ENCODE data around the gene PEDS1.
"Not testable (repeated sequence)": the region's sequence is repeated elsewhere in the genome, so short reads cannot be mapped to it uniquely, and the experiment has no call there.

PEDS1 gene

DNA sequence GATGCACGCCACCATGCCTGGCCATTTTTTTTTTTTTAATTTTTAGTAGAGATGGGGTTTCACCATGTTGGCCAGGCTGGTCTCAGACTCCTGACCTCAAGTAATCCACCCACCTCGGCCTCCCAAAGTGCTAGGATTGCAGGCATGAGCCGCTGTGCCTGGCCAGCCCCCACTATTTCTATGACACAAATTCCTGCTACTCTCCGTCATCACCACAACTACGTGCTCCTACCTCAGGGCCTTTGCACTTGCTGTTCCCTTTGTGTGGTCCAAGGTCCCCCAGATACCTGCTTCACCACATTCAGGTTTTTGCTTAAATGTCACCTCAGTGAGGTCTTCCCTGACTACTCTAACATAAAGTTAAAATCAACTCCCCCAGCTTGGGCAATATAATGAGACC lies 31.9 kb upstream of the PEDS1 start:
- H3K4me3 ChIP-seq (ENCODE audit: low read length), result no peak overlapping the region
- no peak for DNase-seq (ENCODE audit: low read depth)
- TF ChIP-seq, protein P1, sequence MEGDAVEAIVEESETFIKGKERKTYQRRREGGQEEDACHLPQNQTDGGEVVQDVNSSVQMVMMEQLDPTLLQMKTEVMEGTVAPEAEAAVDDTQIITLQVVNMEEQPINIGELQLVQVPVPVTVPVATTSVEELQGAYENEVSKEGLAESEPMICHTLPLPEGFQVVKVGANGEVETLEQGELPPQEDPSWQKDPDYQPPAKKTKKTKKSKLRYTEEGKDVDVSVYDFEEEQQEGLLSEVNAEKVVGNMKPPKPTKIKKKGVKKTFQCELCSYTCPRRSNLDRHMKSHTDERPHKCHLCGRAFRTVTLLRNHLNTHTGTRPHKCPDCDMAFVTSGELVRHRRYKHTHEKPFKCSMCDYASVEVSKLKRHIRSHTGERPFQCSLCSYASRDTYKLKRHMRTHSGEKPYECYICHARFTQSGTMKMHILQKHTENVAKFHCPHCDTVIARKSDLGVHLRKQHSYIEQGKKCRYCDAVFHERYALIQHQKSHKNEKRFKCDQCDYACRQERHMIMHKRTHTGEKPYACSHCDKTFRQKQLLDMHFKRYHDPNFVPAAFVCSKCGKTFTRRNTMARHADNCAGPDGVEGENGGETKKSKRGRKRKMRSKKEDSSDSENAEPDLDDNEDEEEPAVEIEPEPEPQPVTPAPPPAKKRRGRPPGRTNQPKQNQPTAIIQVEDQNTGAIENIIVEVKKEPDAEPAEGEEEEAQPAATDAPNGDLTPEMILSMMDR (conservative IDR thresholded peaks at IDR 0.05; ENCODE audit: low read length), result no peak

DNA sequence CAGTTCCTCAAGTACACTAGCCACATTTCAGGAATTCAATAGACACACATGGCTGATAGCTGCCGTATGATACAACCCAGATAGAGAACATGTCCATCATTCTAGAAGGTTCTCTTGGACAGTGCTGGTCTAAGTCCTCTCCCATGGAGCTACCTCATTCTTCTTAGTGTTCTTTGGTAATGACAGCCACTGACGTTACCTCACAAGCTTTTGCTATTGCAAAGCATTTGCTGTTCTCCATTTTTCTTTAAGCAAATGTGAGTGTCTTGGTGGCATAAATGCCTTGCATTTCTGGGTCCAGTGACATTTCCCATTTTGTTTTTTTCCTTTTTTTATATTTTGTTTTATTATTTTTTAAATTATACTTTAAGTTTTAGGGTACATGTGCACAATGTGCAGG lies 28.8 kb upstream of the PEDS1 start:
- no peak overlapping the region for H3K4me3 ChIP-seq (ENCODE audit: low read length)
- TF ChIP-seq, protein P1 (conservative IDR thresholded peaks at IDR 0.05; ENCODE audit: low read length), result no peak
- no peak for DNase-seq (ENCODE audit: low read depth)

DNA sequence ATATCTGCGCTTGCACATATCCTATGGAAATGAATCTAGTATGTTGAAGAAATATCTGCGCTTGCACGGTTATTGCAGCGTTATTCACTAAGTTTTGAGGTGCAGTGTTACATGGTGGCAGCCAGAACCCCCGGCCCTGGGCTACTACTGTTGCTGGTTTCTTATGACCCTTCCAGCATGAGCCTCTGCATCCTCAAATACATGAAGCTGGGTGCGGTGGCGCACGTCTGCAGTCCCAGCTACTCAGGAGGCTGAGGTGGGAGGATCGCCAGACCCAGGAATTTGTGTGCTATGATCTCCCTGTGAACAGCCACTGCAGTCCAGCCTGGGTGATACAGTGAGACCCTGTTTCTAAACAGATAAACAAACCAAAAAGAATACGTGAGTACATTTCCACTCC lies 27.8 kb upstream of the PEDS1 start:
- DNase-seq (ENCODE audit: low read depth), result no peak
- H3K4me3 ChIP-seq (ENCODE audit: low read length), result no peak overlapping the region
- TF ChIP-seq, protein P1 (conservative IDR thresholded peaks at IDR 0.05; ENCODE audit: low read length), result no peak

DNA sequence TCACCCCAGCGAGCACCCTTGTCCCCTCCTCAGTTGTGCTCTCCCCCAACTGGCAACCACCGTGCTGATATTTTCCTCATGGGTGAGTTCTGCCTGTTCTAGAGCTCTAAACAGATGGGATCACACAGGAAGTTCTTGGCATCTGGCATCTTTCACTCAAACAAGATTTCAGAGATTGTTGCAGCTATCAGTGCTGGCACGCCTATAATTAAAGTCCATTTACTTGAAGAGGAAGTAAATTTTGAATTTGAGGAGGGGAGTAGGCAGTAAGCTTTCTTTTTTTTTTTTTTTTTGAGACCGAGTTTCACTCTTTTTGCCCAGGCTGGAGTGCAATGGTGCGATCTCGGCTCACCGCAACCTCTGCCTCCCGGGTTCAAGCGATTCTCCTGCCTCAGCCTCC lies 25.1 kb upstream of the PEDS1 start:
- H3K4me3 ChIP-seq (ENCODE audit: low read length); DNase-seq (ENCODE audit: low read depth): not testable (repeated sequence)

DNA sequence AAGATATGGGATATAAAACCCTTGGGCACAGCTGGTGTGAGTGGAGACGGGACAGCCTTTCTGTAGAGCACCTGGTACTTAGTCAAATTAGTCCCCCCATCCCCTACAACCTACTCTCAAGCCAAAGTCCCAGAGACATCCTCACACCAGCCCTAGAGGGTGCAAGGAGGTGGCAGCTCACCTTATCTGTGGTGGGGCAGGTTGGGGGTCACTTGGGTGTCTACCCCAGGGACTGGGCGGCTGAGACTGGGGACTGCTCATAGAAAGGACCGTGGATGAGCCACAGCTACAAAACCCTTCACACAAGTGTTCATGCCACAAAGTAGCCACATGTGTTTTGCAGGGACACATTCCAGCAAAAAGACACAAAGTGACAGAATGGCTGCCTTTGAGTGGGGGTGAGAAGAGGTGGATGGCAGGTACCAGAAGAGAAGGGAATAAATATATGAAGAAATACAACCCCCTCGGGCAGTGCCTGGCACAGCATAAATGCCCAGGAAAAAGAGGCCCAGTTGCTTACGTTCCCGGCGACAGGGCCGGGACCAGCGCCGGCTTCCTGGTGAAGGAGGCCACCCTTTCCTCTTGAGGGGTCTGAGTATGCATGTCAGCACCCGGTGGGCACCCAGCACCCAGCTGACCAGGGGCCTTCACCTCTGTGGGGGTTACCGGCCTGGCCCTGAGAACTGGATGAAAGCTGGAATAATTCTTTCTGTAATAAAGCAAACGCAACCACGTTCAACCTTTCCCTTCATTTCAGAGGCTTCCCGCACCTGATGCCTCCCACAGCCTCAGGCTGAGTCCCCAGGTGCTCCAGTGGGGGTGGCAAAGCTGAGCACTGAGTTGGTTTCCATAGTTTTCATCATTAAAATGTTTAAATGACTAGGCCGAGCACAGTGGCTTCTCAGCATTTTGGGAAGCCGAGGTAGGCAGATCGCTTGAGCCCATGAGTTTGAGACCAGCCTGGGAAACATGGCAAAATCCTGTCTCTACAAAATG lies 22.7 kb upstream of the PEDS1 start:
- TF ChIP-seq, protein P1 (conservative IDR thresholded peaks at IDR 0.05; ENCODE audit: low read length), result no peak
- no peak for DNase-seq (ENCODE audit: low read depth)
- H3K4me3 ChIP-seq (ENCODE audit: low read length), result no peak overlapping the region

DNA sequence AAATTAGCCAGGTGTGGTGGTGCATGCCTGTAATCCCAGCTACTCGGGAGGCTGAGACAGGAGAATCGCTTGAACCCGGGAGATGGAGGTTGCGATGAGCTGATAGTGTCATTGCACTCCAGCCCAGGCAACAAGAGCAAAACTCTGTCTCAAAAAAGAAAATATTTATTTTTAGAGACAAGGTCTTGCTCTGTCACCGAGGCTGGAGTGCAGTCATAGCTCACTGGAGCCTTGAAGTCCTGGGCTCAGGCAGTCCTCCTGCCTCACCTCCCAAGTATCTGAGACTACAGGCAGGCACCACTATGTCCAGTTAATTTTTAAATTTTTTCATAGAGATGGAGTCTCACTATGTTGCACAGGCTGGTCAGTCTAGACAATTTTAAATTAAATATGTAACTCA lies 20.9 kb upstream of the PEDS1 start:
- no peak for DNase-seq (ENCODE audit: low read depth)
- TF ChIP-seq, protein P1 (conservative IDR thresholded peaks at IDR 0.05; ENCODE audit: low read length), result no peak
- H3K4me3 ChIP-seq (ENCODE audit: low read length), result no peak overlapping the region

DNA sequence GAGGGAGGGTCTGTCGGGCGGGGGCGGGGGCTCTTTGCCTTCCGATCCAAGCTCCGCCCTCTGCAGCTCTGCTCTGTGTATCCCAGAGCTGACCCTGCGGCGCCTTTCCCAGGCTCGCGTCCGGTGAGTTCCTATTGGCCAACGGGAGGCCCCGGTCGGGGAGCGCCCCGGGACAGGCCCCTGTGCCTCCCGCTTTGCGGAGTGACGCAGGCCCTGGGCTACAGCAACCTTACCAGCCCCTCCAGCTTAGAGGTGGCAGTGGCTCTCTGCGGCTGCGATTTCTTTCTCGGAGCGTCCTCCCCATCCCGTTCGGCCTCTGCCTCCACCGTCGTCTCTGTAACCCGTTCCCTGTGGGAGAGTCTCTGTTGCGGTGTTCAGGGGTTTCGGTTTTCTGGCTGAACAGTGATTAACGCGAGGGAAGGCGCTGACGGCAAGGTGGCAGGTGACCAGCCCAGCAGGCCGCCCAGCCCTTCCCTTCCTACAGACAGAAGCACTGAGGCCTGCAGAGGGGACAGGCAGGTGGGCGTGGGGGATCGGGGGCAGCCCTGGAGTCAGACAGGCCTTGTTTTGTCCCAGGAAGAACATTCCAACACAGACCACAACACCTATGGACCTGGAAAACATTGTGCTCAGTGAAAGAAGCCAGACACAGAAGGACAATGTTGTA lies 19.0 kb upstream of the PEDS1 start:
- DNase-seq (ENCODE audit: low read depth), result peak; percentile 69
- H3K4me3 ChIP-seq (ENCODE audit: low read length), result peak overlapping the region; percentile 69
- TF ChIP-seq, protein P1 (conservative IDR thresholded peaks at IDR 0.05; ENCODE audit: low read length), result no peak

Data from AG10803 (cell line).